HG03135 (cell line): ENCODE measurements around the gene PCK1.

ENCODE experiments used
- ATAC-seq: cut with Tn5 transposase; IDR thresholded peaks from one replicate; pipeline ENCODE4 v1.9.1; 2021; ENCODE audit warnings: mild to moderate bottlenecking, moderate library complexity; ENCODE audit not compliant: unreplicated experiment

Gene PCK1

DNA sequence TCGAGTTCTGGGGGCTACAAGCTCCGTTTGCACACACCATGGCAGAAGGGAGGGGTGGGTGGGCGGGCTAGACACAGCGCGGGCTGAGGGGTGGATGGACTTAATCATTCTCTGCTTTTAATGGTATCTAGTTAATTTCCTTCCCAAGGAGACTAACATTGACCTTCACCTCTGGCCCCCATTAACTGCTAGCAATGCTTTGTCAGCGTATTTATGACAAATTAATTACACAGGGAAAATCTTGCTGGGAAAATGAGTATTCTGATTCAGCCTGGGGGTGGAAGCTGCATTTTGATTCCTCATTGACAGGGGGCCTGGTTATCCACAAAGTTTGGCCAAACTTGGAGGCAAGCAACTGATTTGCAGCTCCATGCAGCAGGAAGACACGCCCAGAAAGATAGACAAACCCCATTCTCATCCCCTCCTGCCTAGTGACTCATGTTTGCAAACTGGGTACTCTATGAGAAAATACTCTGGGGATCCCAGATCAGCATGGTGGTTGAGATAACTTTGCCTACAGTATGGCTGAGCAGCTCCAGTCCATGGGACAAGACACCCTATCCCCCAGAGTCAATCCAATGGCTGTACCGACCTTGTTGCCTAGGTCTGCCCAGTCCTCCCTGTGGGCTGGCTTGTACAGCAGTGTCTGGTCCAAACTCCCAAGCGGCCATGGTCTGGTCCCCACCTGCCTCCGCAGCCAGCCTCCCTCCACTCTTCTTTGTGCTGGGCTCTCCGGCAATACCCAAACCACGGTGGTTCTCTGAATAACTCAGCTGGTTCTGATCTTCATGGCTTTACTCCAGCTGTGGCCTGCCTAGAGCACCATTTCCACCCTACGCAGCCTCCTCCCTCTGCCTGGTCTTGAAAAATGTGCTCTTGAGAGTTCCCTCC lies 39.7 kb downstream of the PCK1 start:
- ATAC-seq = no peak

DNA sequence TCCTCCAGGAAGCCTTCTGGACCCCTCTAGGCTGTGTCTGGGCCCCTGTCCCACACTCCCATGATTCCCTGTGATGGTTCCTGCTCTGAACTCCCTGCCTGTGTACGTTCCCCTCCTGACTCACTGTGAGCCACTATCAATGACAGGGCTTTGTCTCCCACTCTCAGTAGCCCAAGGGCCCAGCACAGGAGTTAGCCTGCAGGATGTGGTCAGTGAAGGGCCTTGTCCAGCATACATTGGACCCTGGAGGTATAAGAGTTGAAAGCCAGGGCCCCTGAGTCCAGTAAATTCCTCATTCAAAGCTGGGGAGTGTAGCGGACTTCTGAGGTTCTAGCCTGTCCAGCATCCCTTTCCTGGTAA lies 40.3 kb downstream of the PCK1 start:
- no peak for ATAC-seq

DNA sequence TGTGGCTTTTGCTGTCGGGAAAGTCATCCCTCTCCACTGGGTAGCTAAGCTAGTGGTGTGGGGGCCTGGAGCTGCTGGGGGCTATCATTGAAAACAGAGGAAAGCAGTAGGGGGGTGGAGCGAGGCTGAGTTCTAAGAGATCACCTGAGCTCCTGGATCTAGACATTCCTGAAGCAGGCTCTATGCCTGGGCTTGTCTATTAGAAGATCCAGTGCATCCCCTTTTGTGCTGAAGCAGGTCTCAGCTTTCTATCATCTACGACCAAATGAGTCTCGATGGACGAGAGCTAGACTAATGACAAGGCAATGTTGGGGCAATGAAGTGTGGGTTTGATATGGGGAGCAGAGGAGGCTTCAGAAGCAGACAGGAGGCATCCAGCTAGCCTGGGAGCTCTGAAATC lies 40.8 kb downstream of the PCK1 start:
- no peak for ATAC-seq

DNA sequence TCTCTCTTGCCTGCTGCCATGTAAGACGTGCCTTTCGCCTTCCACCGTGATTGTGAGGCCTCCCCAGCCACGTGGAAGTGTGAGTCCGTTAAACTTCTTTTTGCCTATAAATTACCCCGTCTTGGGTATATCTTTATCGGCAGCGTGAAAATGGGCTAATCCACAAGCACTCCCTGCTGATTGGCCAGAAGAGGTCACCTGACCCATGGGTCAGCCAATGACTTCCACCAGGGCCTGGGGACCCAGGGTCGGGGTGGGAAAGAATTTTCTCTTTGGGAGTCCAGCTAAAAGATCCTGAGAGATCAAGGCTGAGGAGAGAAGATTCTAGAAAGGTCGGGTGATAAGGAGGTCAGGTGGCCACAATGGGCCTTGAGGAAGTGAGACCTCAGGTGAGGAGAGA lies 42.2 kb downstream of the PCK1 start:
- ATAC-seq = no peak

DNA sequence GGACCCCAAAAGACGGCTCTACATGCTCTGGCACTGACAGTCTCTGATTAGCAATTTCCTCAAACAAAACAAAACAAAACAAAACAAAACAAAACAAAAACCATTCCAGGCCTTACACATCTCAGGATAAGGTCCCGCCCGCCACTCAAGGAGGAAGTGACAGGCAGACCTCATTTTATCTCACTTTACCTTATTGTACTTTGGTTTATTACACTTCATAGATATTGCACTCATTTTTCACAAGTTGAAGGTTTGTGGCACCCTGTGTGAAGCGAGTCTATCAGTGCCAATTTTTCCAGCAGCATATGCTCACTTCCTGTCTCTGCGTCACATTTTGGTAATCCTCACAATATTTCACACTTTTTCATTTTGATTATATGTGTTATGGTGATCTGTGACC lies 44.1 kb downstream of the PCK1 start:
- ATAC-seq = no peak

DNA sequence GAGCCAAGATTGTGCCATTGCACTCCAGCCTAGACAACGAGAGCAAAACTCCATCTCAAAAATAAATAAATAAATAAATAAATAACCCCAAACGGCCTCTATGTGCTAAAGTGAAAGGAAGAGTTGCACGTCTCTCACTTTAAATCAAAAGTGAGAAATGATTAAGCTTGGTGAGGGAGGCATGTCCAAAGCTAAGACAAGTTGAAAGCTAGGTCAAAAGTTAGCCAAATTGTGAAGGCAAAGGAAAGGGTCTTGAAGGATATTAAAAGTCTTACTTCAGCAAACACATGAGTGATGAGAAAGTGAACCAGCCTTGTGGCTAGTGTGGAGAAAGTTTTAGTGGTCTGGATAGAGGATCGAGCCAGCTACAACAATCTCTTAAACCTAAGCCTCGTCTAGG lies 45.0 kb downstream of the PCK1 start:
- ATAC-seq = no peak

DNA sequence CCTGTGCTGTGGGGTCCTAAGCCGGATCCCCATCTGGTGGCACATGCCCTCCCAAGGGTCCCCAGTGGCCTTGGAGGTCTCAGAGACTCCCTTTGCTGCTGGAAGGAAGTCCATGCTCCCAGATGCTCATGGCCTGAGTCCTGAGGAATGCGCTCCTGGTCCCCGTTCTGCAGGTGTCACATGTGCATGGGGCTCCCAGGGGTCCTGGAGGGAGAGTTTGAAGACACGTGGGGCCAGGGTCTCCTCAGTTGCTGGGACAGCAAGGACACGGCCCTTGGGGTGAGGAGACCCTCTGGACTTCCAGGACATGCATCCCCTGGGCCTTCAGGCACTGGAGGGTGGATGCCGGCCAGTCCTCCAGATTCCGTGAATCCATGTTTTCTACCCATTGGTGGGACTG lies 47.6 kb downstream of the PCK1 start:
- ATAC-seq = no peak

DNA sequence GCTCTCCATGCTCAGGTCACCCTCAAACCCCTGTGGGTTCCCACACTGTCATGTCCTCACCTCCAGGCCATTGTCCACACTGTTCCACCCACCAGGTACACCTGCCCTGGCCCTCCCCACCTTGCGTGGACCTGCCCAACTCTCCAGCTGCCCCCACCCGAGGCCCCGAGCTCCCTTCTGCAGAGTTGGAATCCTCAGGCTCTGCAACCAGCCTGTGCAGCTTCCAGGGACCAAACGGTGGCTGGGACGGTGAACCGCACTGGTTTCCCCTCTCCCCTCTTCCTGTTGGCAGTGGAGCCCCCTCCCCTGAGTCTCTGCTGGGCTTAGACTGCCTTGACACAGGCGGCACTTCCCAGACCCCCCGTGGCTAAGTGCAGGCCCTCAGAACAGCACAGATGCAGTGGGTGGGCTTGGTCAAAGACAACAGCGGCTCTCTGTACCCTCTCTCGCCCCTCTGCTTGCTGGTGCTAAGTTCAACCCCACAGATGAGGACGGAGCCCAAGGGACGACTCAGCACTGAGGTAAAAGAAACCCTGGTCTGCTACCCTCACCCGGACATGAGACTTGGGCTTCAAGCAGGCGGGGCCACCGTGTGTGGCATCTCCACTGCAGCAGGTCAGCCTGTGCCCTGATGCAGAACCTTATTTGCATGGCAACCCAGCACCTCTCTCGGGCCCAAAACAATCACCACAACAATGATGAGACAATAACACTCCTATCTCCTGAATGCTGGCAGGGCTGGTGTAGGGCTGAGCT lies 48.4 kb downstream of the PCK1 start:
- no peak for ATAC-seq

DNA sequence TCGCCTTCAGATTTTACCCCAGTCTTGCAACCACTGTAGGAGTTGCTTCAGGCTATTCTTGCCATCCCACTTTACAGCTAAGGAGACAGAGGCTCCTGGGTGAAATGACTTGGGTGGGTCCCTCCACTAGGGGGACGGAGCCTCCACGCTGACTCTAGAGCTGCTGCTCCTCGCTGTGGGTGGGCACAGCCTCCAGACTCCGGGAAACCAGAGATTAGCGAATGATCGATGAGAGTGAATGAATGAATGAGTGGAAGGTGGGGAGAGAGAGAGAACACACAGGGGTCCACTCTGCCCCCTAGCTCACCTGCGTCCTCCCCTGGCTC lies 48.9 kb downstream of the PCK1 start:
- ATAC-seq = no peak

DNA sequence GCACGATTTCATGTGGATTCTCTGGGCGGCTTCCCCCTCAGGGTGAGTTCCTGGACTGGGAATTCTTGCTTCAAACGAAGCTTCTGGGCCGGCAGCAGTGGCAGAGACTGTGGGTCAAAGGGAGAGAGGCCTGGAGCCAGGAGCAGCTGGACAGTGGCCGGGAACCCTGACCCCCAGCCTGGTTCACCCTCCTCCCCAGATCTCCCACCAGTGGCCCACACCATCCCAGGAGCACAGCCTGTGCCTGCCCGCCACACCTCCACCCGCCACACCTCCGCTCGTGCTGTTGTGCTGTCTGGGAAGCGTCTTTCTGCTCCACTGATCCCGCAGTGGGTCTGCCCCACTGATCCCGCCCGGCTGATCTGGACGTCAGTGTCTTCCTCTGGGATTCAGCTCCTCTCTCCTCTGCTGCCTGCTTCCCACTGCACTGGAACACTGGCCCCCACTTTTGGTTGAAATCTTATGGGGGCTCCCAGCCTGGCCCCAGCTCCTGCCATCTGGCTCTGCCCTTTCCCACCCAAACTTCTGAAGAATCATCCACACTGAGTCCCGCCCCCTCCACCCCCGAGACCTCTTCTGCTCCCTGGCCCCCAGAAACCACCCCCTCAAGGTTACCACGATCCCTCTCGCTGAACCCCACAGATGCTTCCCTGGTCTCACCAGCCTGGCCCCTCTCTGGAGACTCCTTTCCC lies 49.5 kb downstream of the PCK1 start:
- ATAC-seq = no peak

DNA sequence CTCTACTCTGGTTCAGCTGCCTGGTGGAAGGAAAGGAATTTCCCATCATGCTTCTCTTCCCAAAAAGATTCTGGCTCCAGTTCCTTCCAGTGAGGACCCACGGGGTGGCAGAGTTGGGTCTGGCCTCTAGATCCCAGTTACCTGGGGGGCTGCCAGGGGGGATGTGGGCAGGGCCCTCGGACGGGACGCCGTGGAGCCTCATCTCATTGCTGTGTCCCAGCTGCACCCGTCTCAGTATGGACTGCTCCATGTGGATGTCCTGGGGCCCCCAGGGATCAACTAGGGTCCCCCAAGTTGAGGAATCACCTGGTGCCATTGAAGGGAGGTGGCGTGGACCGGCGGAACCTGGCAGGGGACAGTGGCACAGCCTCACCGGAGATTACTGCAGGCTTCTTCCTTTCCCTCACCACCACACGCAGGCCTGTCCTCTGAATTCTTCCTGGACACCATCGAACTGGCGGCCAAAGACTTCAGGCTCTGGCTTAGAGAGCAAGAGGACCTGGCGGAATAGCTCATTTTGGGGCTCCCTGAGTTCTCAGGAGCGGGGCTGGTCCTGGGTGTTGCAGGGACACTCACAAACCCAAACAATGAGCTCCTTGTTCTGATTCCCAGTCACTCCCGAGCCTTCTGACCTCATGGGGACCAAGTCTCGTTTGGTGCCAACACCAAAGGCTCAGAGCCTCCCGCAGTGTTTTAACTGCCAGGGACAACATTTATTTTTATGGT lies 50.8 kb downstream of the PCK1 start:
- ATAC-seq = no peak

DNA sequence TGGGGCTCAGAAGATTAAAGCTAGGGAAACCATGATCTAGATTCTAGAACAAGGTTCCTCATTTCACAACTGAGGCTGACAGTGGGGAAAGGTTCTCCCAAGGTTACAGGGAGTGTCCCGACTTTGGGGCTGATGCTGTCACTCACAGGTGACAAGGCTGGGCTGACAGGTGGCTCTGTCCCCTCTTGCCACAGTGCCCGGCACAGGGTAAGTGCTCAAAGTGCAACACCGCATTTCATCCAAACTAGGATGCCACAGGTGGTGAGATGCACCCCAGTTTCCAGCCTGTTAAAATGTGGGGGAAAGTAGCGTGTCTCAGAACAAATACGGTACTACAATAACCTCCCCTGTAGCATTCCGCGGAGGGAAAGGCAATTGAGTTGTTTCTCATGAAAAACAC lies 51.5 kb downstream of the PCK1 start:
- no peak for ATAC-seq

DNA sequence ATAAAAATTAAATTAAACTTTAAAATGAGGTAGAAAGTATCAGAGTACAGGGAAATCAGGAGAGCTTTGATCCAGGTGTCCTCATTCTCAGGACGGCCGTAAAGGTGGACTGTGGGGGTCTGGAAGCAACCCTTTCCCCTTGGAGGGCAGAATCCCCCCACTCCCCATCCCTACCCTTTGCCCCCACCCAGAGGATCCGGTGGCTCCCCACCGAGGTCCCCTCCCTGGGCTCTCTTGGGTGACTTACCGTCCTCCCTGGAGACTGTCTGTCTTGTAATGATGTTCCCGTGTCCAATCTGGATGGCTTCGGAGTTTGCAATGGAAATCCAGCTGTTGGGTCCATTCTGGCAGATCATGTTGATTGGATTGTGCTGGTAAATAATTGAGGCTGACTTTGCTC lies 52.0 kb downstream of the PCK1 start:
- no peak for ATAC-seq

DNA sequence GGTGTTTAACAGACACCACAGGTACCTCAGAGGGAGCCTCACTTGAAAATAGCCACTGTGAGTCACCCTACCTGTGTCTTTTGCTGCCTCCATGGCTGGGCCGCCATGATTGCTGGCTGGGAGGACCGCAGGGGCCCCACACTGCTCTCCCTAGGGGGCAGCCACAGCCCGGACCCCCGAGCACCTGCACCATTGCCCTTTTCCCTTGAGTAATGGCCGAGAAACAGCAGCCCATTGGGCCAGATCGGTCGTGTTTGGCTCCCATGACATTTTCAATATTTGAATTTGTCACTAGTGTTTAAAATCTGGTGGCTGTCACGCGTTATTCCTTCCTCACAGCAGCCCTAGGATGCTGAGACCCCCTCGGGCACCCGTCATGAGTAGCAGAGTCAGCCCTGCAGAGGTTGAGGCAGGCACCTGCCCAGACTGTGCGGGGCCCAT lies 52.6 kb downstream of the PCK1 start:
- ATAC-seq = no peak

DNA sequence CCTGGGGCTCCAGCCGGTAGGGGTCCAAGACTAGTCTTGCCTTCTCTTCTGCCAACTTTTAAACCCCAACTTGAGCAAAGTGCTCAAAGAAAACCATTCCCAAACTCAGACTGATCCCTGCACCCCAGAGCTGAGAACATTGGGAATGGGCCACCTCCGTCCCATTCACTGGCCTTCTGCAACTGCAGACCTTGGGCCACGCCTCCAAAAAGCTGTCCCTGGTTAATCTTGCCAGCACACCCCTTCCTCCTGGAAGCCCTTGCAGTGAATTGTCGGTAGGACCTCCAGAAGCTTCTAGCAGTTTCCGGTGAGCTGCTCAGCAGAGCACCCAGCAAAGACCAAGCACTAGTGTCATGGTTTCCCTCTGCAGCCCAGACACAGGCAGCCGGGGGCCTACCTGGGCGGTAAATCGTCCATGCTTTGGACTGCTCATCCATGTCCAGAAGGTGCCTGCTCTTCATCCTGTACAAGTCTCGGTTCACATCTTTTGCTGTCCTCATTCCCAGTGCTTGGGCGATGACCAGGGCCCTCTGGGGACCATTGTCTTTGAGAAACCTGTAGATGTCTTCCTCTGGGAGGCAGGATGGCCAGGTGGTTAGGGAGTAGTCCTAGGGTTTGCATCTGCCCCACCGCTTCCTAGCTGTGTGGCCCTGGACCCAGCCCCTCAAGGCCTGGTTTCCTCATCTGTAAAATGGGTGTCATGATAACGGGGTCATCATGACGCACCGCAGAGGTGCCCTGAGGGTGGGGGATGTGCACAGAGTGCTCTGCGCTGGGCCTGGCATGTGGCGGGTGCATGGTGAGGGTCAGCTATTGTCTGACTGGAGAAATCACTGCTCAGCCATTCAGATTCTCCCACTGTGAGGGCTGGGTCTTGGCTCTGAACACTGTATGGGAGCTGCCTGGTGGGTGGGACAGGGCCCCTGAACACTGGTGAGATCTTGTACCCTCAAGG lies 53.9 kb downstream of the PCK1 start:
- no peak for ATAC-seq

DNA sequence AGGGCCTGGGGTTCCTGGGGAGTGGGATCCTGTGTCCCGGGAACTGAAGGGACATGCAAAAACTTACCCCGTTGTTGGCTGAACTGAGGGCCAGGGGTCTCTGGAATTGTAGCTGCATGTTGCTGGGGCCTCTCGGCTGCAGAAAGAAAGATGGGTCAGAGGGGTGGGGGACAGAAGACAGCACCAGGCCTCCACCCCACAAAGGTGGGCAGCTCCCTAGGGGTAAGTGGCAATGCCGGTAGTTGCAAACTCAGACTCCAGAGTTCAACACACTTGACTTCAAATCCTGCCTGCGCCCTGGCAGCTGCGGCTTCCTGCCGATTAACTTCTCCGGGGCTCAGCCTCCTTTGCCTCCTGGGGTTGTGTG lies 54.5 kb downstream of the PCK1 start:
- no peak for ATAC-seq

DNA sequence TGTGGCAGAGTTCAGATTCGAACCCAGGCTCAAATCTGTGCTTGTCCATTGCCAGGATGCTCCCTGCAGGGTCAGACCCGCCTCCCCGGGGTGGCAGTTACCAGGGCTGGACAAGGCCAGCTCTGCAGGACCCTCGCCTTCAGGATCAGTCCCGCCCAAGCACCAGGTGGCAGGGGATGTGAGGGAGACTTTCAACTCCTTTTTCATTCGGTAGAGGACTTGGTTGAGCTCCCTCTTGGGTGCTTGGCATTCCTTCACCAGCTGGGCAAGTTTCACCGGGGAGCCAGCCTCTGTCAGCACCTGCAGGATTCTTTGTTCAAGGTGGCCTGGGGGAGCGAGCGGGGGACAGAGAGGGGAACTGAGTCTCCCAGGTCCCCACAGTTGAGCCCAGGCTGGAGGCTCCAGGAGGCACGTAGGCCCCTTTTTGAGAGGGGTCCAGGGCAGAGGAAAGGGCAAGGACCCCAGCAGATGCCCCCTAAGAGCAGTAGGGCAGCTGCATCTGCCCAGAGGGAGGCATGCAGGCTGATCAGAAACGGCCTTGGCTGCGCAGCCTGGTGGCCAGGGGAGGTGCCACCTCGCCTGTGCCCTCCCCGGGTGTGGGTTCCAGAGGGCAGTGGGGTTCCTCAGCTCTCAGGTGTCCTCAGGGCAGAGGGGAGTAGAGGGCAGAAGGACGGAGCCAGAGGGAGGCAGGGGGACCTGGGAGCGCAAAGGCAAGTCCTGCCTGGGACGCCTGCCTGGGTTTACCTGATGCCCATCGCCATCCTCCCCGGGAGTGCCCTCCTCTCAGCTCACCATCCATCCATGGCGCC lies 55.4 kb downstream of the PCK1 start:
- ATAC-seq = no peak

DNA sequence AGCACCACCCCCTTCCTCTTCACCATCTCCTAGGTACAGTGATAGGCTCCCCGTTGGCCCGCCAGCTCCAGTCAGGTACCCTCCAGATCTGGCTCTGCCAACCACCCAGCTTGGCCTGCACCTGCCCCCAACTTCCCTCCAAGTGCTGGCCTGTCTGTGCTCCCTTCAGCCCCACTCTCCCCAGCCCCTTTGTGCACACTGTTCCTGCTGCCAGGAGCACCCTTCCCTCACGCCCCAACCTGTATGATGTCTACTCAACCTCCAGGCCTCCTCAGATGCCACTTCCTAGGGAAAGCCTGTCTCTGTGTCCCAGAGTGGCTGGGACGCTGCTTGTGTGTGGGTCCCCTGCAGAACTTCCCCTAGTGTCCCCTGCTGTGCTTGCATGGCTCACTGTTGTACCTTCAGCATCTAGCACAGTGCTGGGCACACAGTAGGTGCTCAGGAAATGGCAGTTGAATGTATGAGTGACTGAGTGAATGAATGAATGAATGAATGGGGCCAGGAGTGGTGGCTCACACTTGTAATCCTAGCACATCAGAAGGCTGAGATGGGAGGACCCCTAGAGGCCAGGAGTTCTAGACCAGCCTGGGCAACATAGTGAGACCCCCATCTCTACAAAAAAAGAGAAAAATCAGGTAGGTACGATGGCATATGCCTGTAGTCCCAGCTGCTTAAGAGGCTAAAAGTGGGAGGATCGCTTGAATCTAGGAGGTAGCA lies 56.3 kb downstream of the PCK1 start:
- ATAC-seq = no peak
